ENCODE measurements around the gene KDM5B. TPM values are rescaled to one million over a fixed set of nuclear protein-coding genes. Genes with fewer than 3 reads are reported as not detected.

KDM5B gene
- polyA plus RNA-seq, 1 experiment, result 79.1 TPM

GRCh38 chr1:202810615-202811295, 2.5 kb upstream of the KDM5B start, which contains the start of gene PCAT6:
PCAT6 (plus strand) TSS chr1:202810954.
- POLR2A ChIA-PET, result interaction anchor here (0.5 to 1.9 kb wide), 7 partner anchors 13 to 117 kb away, joined by 3 to 10 read pairs (median 3); partner anchors contain the start of gene KLHL12

GRCh38 chr1:202810193-202810614, 2.0 kb upstream of the KDM5B start:
- DNase-seq (ENCODE audit: low read depth, low spot score), result no peak
- Histone ChIP-seq H3K27me3 (ENCODE audit: control insufficient read depth, insufficient read depth, low read length) (peaks cover 3% of the 10 kb centered on the region), H3K4me3 (ENCODE audit: low read depth, low read length) (peak overlapping the region; percentile 69), H3K27ac (ENCODE audit: low read depth, low read length) (peak overlapping the region; percentile 70), H3K9me3 (ENCODE audit: control insufficient read depth, insufficient read depth, low read length) (no peaks in the 10 kb centered on the region; the same call in 1 of the 2 replicates)
- CTCF ChIA-PET, result no interaction called here
- TF ChIP-seq CTCF (IDR thresholded peaks at IDR 0.05; ENCODE audit: low read depth, low read length), result no peak
- POLR2A ChIA-PET, result interaction anchor here (0.5 to 1.9 kb wide), 7 partner anchors 13 to 117 kb away, joined by 3 to 10 read pairs (median 3); partner anchors contain the start of gene KLHL12

More at GRCh38 chr1:202810615-202811295, 2.5 kb upstream of the KDM5B start, which contains the start of gene PCAT6:
- Histone ChIP-seq H3K4me3 (ENCODE audit: low read depth, low read length) (peak within 1 kb of the TSS; percentile 92), H3K27me3 (ENCODE audit: control insufficient read depth, insufficient read depth, low read length) (peaks cover 4% of the 10 kb centered on the region), H3K9me3 (ENCODE audit: control insufficient read depth, insufficient read depth, low read length) (no peaks in the 10 kb centered on the region; the same call in 1 of the 2 replicates), H3K27ac (ENCODE audit: low read depth, low read length) (peak within 1 kb of the TSS; percentile 81)
- CTCF ChIA-PET, result no interaction called here
- DNase-seq (ENCODE audit: low read depth, low spot score), result peak; percentile 87
- TF ChIP-seq CTCF (IDR thresholded peaks at IDR 0.05; ENCODE audit: low read depth, low read length), result no peak

- DNase-seq (ENCODE audit: low read depth, low spot score), result no peak
- ChIA-PET POLR2A (interaction anchor here (0.5 to 1.9 kb wide), 3 partner anchors 51 to 118 kb away, joined by 5 to 10 read pairs (median 7); partner anchors contain the start of gene KLHL12), CTCF (no interaction called here)
- Histone ChIP-seq H3K4me3 (ENCODE audit: low read depth, low read length) (no peak overlapping the region), H3K27me3 (ENCODE audit: control insufficient read depth, insufficient read depth, low read length) (peaks cover 3% of the 10 kb centered on the region), H3K9me3 (ENCODE audit: control insufficient read depth, insufficient read depth, low read length) (no peaks in the 10 kb centered on the region; the same call in 1 of the 2 replicates), H3K27ac (ENCODE audit: low read depth, low read length) (no peak overlapping the region)
- no peak for TF ChIP-seq CTCF (IDR thresholded peaks at IDR 0.05; ENCODE audit: low read depth, low read length)
Observed at GRCh38 chr1:202809597-202810159, 1.5 kb upstream of the KDM5B start.

DNA sequence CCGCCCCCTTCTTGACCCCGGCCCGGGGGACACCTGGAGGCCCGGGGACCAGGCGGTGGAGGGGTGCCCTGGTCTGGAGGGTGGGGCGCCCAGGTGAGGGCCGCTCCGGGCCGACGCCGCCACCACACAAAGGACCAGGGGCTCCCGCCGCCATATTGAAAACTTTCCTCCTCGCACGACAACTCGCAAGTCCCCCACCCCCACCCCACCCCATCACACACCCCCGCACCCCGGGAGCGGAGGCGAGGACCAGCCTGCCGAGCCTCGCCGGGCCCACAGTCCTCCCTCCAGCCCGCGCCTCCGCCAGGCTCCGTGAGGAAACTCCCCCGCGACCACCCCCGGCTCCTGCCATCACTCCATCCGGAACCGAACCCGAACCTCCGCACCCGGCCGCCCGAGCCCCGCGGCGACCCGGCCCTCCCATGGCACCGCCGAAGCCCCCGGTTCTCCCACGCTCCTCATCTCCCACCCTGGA, 733 bp downstream of the KDM5B start:
- Histone ChIP-seq H3K27ac (ENCODE audit: low read depth, low read length) (peak overlapping the region; percentile 39), H3K27me3 (ENCODE audit: control insufficient read depth, insufficient read depth, low read length) (no peaks in the 10 kb centered on the region), H3K9me3 (ENCODE audit: control insufficient read depth, insufficient read depth, low read length) (no peaks in the 10 kb centered on the region; the same call in 1 of the 2 replicates), H3K4me3 (ENCODE audit: low read depth, low read length) (peak overlapping the region; percentile 90)
- DNase-seq (ENCODE audit: low read depth, low spot score), result no peak
- POLR2A ChIA-PET, result interaction anchor here (0.6 to 0.9 kb wide), 3 partner anchors 26 to 84 kb away, joined by 3 to 9 read pairs (median 4); partner anchors contain the start of gene RABIF
- CTCF ChIA-PET, result no interaction called here
- TF ChIP-seq CTCF (IDR thresholded peaks at IDR 0.05; ENCODE audit: low read depth, low read length), result no peak

Data from AG04450 (cell line).